Astrocyte of the cerebellum (primary cell): Measurements from ENCODE around the gene CCDC194.
A peak's percentile ranks its signal among the peaks of the same experiment; 100 is the strongest.

Experiments used
- DNase-seq: peaks from one replicate; pipeline ENCODE4 v3.0.0-alpha.2; 2011; ENCODE audit warnings: low read depth
- H3K4me3 ChIP-seq: 2 replicates; pipeline ENCODE4 v1.5.1; 2011; ENCODE audit warnings: mild to moderate bottlenecking, low read depth, low read length, moderate library complexity
- in situ Hi-C: cut with HindIII; loops from 2 replicates; pipeline ENCODE4 v1.10.0; 2017; ENCODE audit warnings: low sequenced_read_pairs
- TF ChIP-seq, protein P1 (sequence below): IDR thresholded peaks from 2 replicates; pipeline ENCODE4 v1.5.1; 2012; ENCODE audit warnings: low read length, low read depth, moderate library complexity, mild to moderate bottlenecking; ENCODE audit errors: missing control alignments

CCDC194 gene

DNA sequence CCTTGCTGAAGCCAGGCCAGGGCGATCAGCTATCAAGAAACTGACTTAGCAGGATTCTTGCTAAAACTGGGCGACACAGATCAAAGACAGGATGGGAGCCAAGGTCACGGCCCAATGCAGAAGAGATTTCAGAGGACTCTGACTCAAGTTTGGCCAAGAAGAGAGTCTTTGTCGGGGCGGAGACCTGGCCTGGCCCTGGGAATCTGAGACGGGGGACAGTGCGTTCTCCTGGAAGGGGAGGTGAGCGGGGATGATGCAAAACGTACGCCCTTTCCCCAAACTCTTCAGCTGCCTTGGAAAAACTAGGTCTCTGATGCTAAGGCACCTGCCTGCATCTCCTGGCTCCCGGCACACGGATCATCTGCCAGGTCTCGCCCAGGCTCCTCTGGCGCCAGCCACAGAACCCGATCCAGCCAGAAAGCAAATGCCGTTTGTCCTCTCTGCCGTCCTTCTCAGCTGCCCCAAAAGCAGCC lies 35.7 kb upstream of the CCDC194 start:
- in situ Hi-C loops, result no loop called here
- no peak overlapping the region for H3K4me3 ChIP-seq
- no peak for DNase-seq
- TF ChIP-seq, protein P1, sequence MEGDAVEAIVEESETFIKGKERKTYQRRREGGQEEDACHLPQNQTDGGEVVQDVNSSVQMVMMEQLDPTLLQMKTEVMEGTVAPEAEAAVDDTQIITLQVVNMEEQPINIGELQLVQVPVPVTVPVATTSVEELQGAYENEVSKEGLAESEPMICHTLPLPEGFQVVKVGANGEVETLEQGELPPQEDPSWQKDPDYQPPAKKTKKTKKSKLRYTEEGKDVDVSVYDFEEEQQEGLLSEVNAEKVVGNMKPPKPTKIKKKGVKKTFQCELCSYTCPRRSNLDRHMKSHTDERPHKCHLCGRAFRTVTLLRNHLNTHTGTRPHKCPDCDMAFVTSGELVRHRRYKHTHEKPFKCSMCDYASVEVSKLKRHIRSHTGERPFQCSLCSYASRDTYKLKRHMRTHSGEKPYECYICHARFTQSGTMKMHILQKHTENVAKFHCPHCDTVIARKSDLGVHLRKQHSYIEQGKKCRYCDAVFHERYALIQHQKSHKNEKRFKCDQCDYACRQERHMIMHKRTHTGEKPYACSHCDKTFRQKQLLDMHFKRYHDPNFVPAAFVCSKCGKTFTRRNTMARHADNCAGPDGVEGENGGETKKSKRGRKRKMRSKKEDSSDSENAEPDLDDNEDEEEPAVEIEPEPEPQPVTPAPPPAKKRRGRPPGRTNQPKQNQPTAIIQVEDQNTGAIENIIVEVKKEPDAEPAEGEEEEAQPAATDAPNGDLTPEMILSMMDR, result no peak

DNA sequence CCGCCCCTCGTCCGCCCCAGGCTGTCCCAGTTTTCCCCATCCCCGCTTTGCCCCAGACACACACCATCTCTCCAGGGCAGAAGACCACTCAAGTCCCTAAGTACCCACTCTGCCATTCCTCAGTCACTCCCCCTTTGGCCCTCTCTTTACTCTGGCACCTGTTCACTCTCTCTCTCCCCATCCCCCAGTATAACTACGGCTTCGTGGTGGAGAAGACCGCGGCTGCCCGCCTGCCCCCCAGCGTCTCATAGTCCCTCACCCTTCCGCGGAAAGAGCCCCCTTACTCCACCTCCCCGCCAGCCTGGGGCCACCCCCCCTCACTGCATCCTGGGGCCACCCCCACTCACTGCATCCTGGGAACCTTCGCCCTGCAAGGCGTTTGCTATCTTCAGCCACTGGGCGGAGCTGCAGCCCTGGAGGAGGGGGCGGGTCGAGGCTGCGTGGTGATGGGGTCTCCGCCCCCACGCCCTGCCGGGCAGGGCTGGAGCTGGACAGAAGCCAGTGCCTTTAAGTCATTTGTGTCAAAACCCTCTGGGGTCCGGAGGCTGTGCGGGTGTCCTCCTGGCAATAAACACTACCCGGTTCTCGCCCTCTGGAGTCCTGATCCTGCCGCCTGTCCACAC lies 30.9 kb upstream of the CCDC194 start:
- in situ Hi-C loops, result no loop called here
- no peak for DNase-seq
- TF ChIP-seq, protein P1, result peak; percentile 66
- H3K4me3 ChIP-seq, result no peak overlapping the region

DNA sequence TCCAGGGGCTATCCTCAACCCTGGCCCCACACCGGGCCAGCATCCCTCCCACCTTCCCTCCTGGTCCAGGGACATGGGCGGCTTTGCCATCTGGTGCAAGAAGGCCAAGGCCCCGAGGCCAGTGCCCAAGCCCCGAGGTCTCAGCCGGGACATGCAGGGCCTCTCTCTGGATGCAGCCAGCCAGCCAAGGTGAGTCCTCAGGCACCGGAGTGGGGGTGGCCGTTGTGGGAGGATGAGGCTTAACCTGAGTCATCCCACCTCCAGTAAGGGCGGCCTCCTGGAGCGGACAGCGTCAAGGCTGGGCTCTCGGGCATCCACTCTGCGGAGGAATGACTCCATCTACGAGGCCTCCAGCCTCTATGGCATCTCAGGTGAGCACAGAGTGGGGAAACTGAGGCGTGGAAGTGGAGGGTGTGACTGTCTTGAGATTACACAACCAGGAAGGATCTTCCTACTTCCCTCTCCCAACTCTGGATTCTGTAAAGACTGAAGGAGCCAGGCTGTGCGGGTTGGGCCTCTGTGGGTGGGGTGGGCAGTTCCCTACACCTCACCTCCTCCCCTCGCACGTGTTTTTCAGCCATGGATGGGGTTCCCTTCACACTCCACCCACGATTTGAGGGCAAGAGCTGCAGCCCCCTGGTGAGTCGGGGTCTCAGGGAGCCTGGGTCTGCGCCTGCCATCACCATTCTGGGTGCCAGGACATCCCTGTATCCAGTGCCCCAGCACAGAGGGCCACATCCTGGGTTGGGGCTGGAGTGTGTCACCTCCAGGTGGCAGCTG lies 29.6 kb upstream of the CCDC194 start:
- in situ Hi-C loops, result no loop called here
- DNase-seq, result no peak
- H3K4me3 ChIP-seq, result no peak overlapping the region
- TF ChIP-seq, protein P1, result no peak

DNA sequence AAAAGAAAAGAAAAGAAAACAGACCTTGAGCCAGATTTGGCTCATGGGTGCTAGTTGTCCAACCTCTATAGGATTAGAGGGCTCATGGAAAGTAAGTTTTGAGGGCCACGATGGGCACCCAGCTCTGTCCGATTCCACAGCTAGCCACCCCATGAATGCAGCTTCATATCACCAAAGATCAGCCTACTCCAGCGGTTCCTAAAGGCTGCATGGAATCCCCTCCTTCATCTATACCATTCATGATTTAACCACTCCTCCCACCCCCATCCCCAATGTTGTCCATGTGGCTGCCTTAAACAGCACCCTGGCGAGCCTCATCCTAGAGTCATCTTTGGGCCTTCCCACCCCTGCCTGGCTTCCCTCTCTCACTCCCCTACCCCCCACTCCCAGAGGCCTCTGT lies 27.9 kb upstream of the CCDC194 start:
- TF ChIP-seq, protein P1, result no peak
- no peak for DNase-seq
- H3K4me3 ChIP-seq, result no peak overlapping the region
- in situ Hi-C loops, result no loop called here

DNA sequence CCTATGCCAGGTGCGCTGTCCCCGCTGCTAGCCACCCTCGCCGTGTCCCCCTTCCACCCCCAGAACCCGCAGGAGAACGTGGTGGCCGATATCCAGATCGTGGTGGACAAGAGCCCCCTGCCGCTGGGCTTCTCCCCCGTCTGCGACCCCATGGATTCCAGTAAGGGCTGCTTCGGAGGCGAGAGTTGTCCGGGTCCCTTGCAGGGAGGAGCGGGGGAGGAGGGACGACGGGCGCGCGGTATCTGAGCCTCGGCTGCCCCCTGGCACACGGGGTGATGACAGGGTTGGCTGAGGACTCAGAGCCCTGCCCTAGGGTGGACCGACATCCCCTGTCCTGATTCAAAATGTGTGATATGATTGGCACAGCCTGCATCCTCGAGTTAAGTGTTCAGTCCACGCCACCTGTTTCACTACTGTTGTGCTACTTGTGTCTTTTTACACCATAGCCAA lies 26.5 kb upstream of the CCDC194 start:
- TF ChIP-seq, protein P1, result peak; percentile 14
- DNase-seq, result no peak
- in situ Hi-C loops, result no loop called here
- H3K4me3 ChIP-seq, result peak overlapping the region; percentile 78

DNA sequence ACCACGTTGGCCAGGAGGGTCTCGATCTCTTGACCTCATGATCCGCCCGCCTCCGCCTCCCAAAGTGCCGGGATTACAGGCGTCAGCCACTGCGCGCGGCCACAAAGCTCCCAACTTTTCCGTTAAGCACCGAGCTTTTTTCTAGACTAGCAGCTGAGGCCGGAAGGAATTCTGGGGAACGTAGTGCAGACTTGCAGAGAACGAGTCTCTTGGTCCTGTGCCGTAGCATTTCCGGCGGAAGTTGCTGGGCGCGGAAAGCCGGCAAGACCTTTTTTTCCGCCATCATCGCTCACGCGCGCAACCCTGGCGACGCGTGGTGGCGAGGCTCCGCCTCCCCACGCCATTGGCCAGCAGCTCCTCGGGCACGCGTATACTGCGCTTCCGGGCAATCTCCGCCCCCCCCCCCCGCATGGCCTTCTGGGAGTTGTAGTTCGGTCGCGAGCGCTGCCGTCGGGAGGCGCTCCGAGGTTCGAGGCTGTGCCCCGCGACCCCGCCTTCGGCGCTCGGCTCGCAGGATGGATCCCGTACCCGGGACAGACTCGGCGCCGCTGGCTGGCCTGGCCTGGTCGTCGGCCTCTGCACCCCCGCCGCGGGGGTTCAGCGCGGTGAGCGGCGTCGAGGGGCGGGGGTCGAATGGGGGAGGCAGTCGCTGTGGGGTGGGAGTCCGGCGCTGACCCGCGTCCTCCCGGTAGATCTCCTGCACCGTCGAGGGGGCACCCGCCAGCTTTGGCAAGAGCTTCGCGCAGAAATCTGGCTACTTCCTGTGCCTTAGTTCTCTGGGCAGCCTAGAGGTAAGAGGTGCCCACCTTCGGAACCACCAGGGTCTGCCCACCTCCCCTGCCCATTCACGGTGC lies 25.9 kb upstream of the CCDC194 start, which contains the start of gene MVB12A:
TSS of gene MVB12A (plus strand) at position 427 of the 854 bp plus-strand sequence. CDS start at position 516, 89 bp downstream.
- TF ChIP-seq, protein P1, result no peak
- in situ Hi-C loops, result no loop called here
- peak within 1 kb of the TSS; percentile 78 for H3K4me3 ChIP-seq
- peak; percentile 98 for DNase-seq
